Measurements from ENCODE around the gene BCO1.

The BCO1 gene

GRCh38 chr16:81319221-81319912 lies 80.9 kb downstream of the BCO1 start:
- DNase-seq (ENCODE audit: low read depth) = no peak

GRCh38 chr16:81321039-81321438 lies 82.5 kb downstream of the BCO1 start:
- DNase-seq (ENCODE audit: low read depth) = no peak

- DNase-seq (ENCODE audit: low read depth) = no peak
These were observed 83.0 kb downstream of the BCO1 start for GRCh38 chr16:81321536-81321935.

GRCh38 chr16:81324808-81325207 lies 86.3 kb downstream of the BCO1 start:
- DNase-seq (ENCODE audit: low read depth) = no peak

- no peak for DNase-seq (ENCODE audit: low read depth)
These were observed 88.5 kb downstream of the BCO1 start for GRCh38 chr16:81327011-81327410.

- DNase-seq (ENCODE audit: low read depth) = no peak
These were observed 89.1 kb downstream of the BCO1 start for GRCh38 chr16:81327447-81328196.

GRCh38 chr16:81329947-81330346 lies 91.5 kb downstream of the BCO1 start:
- DNase-seq (ENCODE audit: low read depth) = no peak

- no peak for DNase-seq (ENCODE audit: low read depth)
These were observed 94.9 kb downstream of the BCO1 start for GRCh38 chr16:81333356-81333755.

GRCh38 chr16:81335669-81336068 lies 97.2 kb downstream of the BCO1 start:
- no peak for DNase-seq (ENCODE audit: low read depth)

- no peak for DNase-seq (ENCODE audit: low read depth)
These were observed 98.6 kb downstream of the BCO1 start for GRCh38 chr16:81337097-81337496.

Data from CMK (cell line).